SK-N-MC (cell line): ENCODE measurements around the gene GPR119.
"Not testable (repeated sequence)": the region's sequence is repeated elsewhere in the genome, so short reads cannot be mapped to it uniquely, and the experiment has no call there.

Experiments
- EZH2 ChIP-seq: fragments of 200-600 bp; sonication (generic); IDR thresholded peaks from one replicate; pipeline ENCODE4 v1.6.1; 2017; ENCODE audit warnings: antibody characterized with exemption
- FOXP2 ChIP-seq: optimal IDR thresholded peaks from 2 replicates; pipeline ENCODE3; 2011; ENCODE audit warnings: mild to moderate bottlenecking, moderate library complexity; ENCODE audit not compliant: insufficient read depth; ENCODE audit errors: extremely low read length, control extremely low read depth
- POLR2AphosphoS5 ChIP-seq: IDR thresholded peaks from 2 replicates; pipeline ENCODE4 v1.6.1; 2012; ENCODE audit warnings: mild to moderate bottlenecking, low read depth, low read length, borderline replicate concordance

- TF ChIP-seq POLR2AphosphoS5, EZH2, FOXP2: not testable (repeated sequence)
Measured at GRCh38 chrX:130429236-130429635, 43.8 kb upstream of the GPR119 start.
